Body of pancreas (tissue), 4 donors: Measurements from ENCODE around the gene PHACTR3. TPM values are rescaled to one million over a fixed set of nuclear protein-coding genes. Genes with fewer than 3 reads are reported as not detected.

ENCODE experiments used
- ATAC-seq: fragments of 150-250 bp; one replicate; pipeline ENCODE4 v1.9.1; 2016
- DNase-seq, 4 donors: peaks; one replicate each; pipeline ENCODE4 v3.0.0-alpha.2; 2019
- H3K27ac ChIP-seq, 4 donors: fragments of 200-600 bp; sonication (generic); 1 replicate in 3 of 4; 2 replicates in 1 of 4; pipeline versions ENCODE4 v1.5.1 to v1.6.1; 2016 to 2019; ENCODE audit warnings: mild to moderate bottlenecking in 1 of 4, mixed read lengths in 1 of 4, moderate library complexity in 1 of 4
- H3K27me3 ChIP-seq, 2 donors: fragments of 200-600 bp; sonication (generic); one replicate each; pipeline ENCODE4 v1.6.0; 2016; ENCODE audit warnings: mild to moderate bottlenecking in 1 of 2
- H3K36me3 ChIP-seq, 2 donors: fragments of 200-600 bp; sonication (generic); replicated peaks in 1 of 2; 2 replicates each; pipeline ENCODE4 v1.5.1; 2016; ENCODE audit warnings: low read depth in 2 of 2; ENCODE audit not compliant: insufficient read depth in 1 of 2
- H3K4me1 ChIP-seq: fragments of 200-600 bp; sonication (generic); one replicate; pipeline ENCODE4 v1.6.0; 2016
- H3K4me3 ChIP-seq, 2 donors: fragments of 200-600 bp; sonication (generic); 1 replicate in 1 of 2; 2 replicates in 1 of 2; pipeline ENCODE4 v1.5.1; 2016 to 2019
- H3K9me3 ChIP-seq, 3 donors: fragments of 200-600 bp; sonication (generic); 1 replicate in 2 of 3; 2 replicates in 1 of 3; pipeline ENCODE4 v1.5.1; 2016
- CTCF ChIP-seq, 7 experiments: fragments of 450-650 bp in 4 of 7; fragments of 200-600 bp in 3 of 7; sonication (generic) in 3 of 7; IDR thresholded peaks; one replicate each; pipeline ENCODE4 v1.5.1; 2016 to 2019; ENCODE audit warnings: antibody characterized with exemption in 7 of 7
- POLR2A ChIP-seq, 3 donors: fragments of 450-650 bp; IDR thresholded peaks; one replicate each; pipeline ENCODE4 v1.6.1; 2016; ENCODE audit warnings: antibody characterized with exemption in 3 of 3, mild to moderate bottlenecking in 2 of 3
- WGBS, 2 donors: methylation state at CpG; one replicate each; pipeline ENCODE4 v1.1.5; 2017; 5-methylcytosine and 5-hydroxymethylcytosine counted together
- intact Hi-C: fragments of 100-400 bp; cut with DNase I; formaldehyde crosslinking; loops from one replicate; pipeline ENCODE4 v1.15.1; 2023
- total RNA-seq, 2 donors: library from RNA; depleted of rRNA; stranded (reverse); fragments of >200 nt; gene quantifications; one replicate each; pipeline ENCODE4 v1.1.0, GENCODE V29; 2016

PHACTR3 gene
- total RNA-seq, 2 donors from 2014 or later = 0.52 to 0.66 TPM

- Histone ChIP-seq H3K4me3 (no peak overlapping the region), H3K9me3 (no peaks in the 10 kb centered on the region), H3K4me1 (no peaks in the 10 kb centered on the region), H3K36me3 (no peaks in the 10 kb centered on the region), H3K27ac (no peak overlapping the region), H3K27me3 (peaks cover 0 to 4% of the 10 kb centered on the region in 2 donors)
- ATAC-seq = no peak
- TF ChIP-seq CTCF (IDR thresholded peaks at IDR 0.05) = no peak
- no peak for TF ChIP-seq POLR2A (IDR thresholded peaks at IDR 0.05)
- 73 to 77% methylated on average over 11 to 16 of the region's 16 CpGs for WGBS, 2 donors
- no peak for DNase-seq
- intact Hi-C loops = no loop called here
These were observed 25.1 kb downstream of the PHACTR3 start for GRCh38 chr20:59629141-59630045.

GRCh38 chr20:59630526-59630925 is 26.2 kb downstream of the PHACTR3 start:
- Histone ChIP-seq H3K27ac (no peak overlapping the region), H3K4me3 (no peak overlapping the region), H3K27me3 (peaks cover 0 to 4% of the 10 kb centered on the region in 2 donors), H3K4me1 (no peaks in the 10 kb centered on the region), H3K9me3 (no peaks in the 10 kb centered on the region), H3K36me3 (no peaks in the 10 kb centered on the region)
- ATAC-seq (no peak), DNase-seq (no peak)
- 45 to 46% methylated on average over 8 of the region's 8 CpGs for WGBS, 2 donors
- intact Hi-C loops = no loop called here
- TF ChIP-seq POLR2A (IDR thresholded peaks at IDR 0.05) = no peak
- no peak for TF ChIP-seq CTCF (IDR thresholded peaks at IDR 0.05)

DNA sequence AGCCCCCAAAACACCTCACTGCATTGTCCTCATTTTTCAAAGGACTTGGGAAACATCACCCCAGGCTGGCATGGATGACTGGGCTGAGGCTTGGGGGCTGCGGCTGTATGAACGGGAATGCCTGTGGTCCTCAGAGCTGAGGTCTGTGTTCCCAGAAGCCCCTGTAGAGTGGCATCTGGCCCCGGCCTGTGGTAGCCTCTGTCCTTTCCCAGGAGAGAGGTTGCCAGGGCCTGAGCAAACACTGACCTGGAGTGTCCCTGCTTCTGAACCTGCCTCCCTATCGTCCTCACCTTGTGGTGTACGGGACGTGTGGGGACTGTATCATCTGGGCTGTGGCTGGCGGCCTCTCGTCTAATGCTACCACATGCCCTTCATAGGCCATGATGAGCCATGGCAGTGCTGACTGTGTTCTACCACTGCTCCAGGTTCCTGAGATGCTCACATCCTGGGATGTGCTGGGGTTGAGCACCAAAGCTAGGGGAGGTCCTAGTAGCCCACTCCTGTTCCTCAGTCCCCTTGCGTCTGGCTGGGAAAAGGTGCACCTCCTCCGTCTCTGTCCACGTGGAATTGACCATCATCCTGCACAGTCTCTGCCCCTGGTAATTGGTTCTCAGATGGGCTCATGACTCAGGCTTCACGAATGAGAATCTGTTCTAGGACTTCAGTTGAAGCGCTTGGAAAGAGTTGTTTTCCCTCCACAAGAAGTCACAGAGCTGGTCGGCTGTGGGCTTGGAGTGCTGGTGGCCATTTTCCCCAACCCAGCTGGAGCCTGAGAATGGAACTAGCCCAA is 27.6 kb downstream of the PHACTR3 start:
- intact Hi-C loops = no loop called here
- Histone ChIP-seq H3K27ac (no peak overlapping the region), H3K36me3 (no peaks in the 10 kb centered on the region), H3K4me1 (peaks cover 9% of the 10 kb centered on the region), H3K9me3 (no peaks in the 10 kb centered on the region), H3K27me3 (peaks cover 0 to 4% of the 10 kb centered on the region in 2 donors), H3K4me3 (no peak overlapping the region)
- DNase-seq = no peak
- WGBS, 2 donors = 68 to 69% methylated on average over 6 to 14 of the region's 14 CpGs
- no peak for TF ChIP-seq POLR2A (IDR thresholded peaks at IDR 0.05)
- no peak for TF ChIP-seq CTCF (IDR thresholded peaks at IDR 0.05)
- ATAC-seq = no peak

DNA sequence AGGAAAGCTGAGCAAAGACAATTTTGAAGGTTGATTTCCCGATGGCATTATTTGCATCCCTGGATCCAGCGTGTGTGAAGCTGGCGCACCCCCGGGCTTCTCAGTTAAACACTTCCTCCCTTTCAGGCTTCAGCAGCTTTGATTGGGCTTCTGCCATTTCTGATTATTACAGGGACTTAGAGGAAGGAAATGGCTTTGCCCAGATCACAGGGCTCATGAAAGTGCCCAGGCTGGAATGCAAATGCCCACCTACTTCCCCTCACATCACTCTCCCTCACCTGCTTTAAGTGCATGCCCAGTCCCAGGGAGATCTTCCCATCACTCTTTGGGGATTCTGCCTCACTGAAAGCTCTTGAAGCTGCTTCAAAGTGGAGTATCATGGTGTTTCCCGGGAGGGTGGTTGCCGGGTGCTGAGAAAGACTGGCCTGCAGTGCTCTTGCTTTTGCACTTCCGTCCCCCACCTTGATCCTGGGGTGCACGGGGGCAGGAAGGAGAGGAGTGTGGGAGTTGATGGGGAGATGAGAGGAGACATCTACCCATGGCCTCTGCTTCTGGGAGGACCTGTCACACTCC is 28.3 kb downstream of the PHACTR3 start:
- Histone ChIP-seq H3K27me3 (peaks cover 0 to 4% of the 10 kb centered on the region in 2 donors), H3K4me1 (peaks cover 9% of the 10 kb centered on the region), H3K27ac (no peak overlapping the region), H3K4me3 (no peak overlapping the region), H3K36me3 (no peaks in the 10 kb centered on the region), H3K9me3 (no peaks in the 10 kb centered on the region)
- 74 to 76% methylated on average over 8 of the region's 8 CpGs for WGBS, 2 donors
- intact Hi-C loops = no loop called here
- ATAC-seq (no peak), DNase-seq (no peak)
- no peak for TF ChIP-seq CTCF (IDR thresholded peaks at IDR 0.05)
